Measurements from ENCODE around the gene DOK1.

- TF ChIP-seq CTCF (IDR thresholded peaks at IDR 0.05): no peak
- TF ChIP-seq POLR2A (IDR thresholded peaks at IDR 0.05): no peak
Measured at GRCh38 chr2:74507926-74508520, 46.5 kb upstream of the DOK1 start.

Data from uterus (tissue), 2 donors.